H1 (cell line): Measurements from ENCODE around the gene MCAT. TPM values are rescaled to one million over a fixed set of nuclear protein-coding genes. Genes with fewer than 3 reads are reported as not detected.

Experiments used
- CTCF ChIA-PET: fragments of 300-600 bp; sonication (Branson Sonifier 250); formaldehyde crosslinking; loops from one replicate; lab custom pipeline; 2021; ENCODE audit not compliant: partially characterized antibody; lab: Charles Lee
- POLR2A ChIA-PET: fragments of 300-600 bp; sonication (Branson Sonifier 250); formaldehyde crosslinking; loops from one replicate; lab custom pipeline; 2021; ENCODE audit warnings: inconsistent platforms; ENCODE audit not compliant: partially characterized antibody; lab: Charles Lee
- DNase-seq, 2 experiments: peaks; one replicate each; pipeline versions ENCODE4 v3.0.0 to v3.0.0-alpha.2; 2010 to 2022; ENCODE audit warnings: low spot score in 2 of 2, low read depth in 1 of 2, mixed read lengths in 1 of 2
- FAIRE-seq: peaks from 2 replicates; lab custom pipeline; 2011; peaks lifted over from hg19 to GRCh38; lab: Jason Lieb, UNC
- H2AFZ ChIP-seq: 2 replicates; pipeline ENCODE4 v1.8.1; 2012; ENCODE audit warnings: low read length, inconsistent platforms
- H2AK5ac ChIP-seq: 2 replicates; pipeline ENCODE4 v1.6.1; 2013; ENCODE audit warnings: low read depth, low read length
- H2BK120ac ChIP-seq: replicated peaks from 2 replicates; pipeline ENCODE3; 2013; ENCODE audit warnings: low read depth, low read length, inconsistent platforms
- H2BK12ac ChIP-seq: 2 replicates; pipeline ENCODE4 v1.6.1; 2013; ENCODE audit warnings: low read depth, low read length
- H2BK15ac ChIP-seq: 2 replicates; pipeline ENCODE4 v1.6.1; 2013; ENCODE audit warnings: low read length
- H2BK20ac ChIP-seq: 2 replicates; pipeline ENCODE4 v1.6.1; 2013; ENCODE audit warnings: low read length
- H2BK5ac ChIP-seq: 2 replicates; pipeline ENCODE4 v1.6.1; 2013; ENCODE audit warnings: low read depth, low read length
- H3K14ac ChIP-seq: 2 replicates; pipeline ENCODE4 v1.6.1; 2013; ENCODE audit warnings: inconsistent platforms; ENCODE audit not compliant: insufficient read length
- H3K18ac ChIP-seq: 2 replicates; pipeline ENCODE4 v1.6.1; 2013; ENCODE audit warnings: low read length; ENCODE audit errors: extremely low read depth
- H3K23ac ChIP-seq: 2 replicates; pipeline ENCODE4 v1.6.1; 2013; ENCODE audit warnings: inconsistent platforms; ENCODE audit not compliant: insufficient read length
- H3K23me2 ChIP-seq: 2 replicates; pipeline ENCODE4 v1.6.1; 2013; ENCODE audit warnings: low read depth, low read length
- H3K27ac ChIP-seq: 2 replicates; pipeline ENCODE4 v1.6.1; 2011; ENCODE audit warnings: low read depth, low read length, inconsistent platforms
- H3K27me3 ChIP-seq, 4 experiments: replicated peaks in 1 of 4; 1 replicate in 1 of 4; 2 replicates in 3 of 4; pipeline versions ENCODE4 v1.6.1 to v1.8.1; 2011 to 2013; ENCODE audit warnings: low read length in 3 of 4, mild to moderate bottlenecking in 3 of 4, inconsistent platforms in 2 of 4, mixed read lengths in 2 of 4, moderate library complexity in 1 of 4; ENCODE audit not compliant: control insufficient read depth in 3 of 4, insufficient read depth in 3 of 4; ENCODE audit errors: extremely low read depth in 1 of 4
- H3K36me3 ChIP-seq, 4 experiments: 2 replicates each; pipeline versions ENCODE4 v1.6.1 to v1.8.1; 2011 to 2013; ENCODE audit warnings: mild to moderate bottlenecking in 4 of 4, low read length in 3 of 4, moderate library complexity in 2 of 4, control low read depth in 1 of 4, inconsistent platforms in 1 of 4; ENCODE audit not compliant: insufficient read depth in 4 of 4, control insufficient read depth in 2 of 4
- H3K4ac ChIP-seq: replicated peaks from 2 replicates; pipeline ENCODE3; 2013; ENCODE audit warnings: low read length, low read depth, mixed read lengths, inconsistent platforms; ENCODE audit not compliant: insufficient read length
- H3K4me1 ChIP-seq, 4 experiments: replicated peaks in 1 of 4; 1 replicate in 1 of 4; 2 replicates in 3 of 4; pipeline versions ENCODE4 v1.6.1 to v1.8.1; 2011 to 2013; ENCODE audit warnings: low read length in 3 of 4, inconsistent platforms in 2 of 4, mixed read lengths in 1 of 4; ENCODE audit not compliant: insufficient read depth in 4 of 4, control insufficient read depth in 3 of 4
- H3K4me2 ChIP-seq, 2 experiments: 2 replicates each; pipeline versions ENCODE4 v1.6.1 to v1.8.1; 2011 to 2013; ENCODE audit warnings: low read depth in 2 of 2, low read length in 2 of 2, control low read depth in 1 of 2, inconsistent platforms in 1 of 2, mild to moderate bottlenecking in 1 of 2; ENCODE audit not compliant: insufficient read depth in 1 of 2
- H3K4me3 ChIP-seq, 4 experiments: fragments of 200-600, 300-600 bp in 1 of 4; sonication (generic), shearing (Covaris generic), sonication (Bioruptor Twin) in 1 of 4; 2 replicates each; pipeline versions ENCODE4 v1.5.1 to v1.8.1; 2011 to 2016; ENCODE audit warnings: low read length in 4 of 4, low read depth in 3 of 4, control low read depth in 2 of 4, inconsistent platforms in 2 of 4, mild to moderate bottlenecking in 2 of 4, mixed read lengths in 1 of 4, moderate library complexity in 1 of 4; ENCODE audit not compliant: insufficient read depth in 2 of 4; ENCODE audit errors: extremely low read depth in 1 of 4
- H3K56ac ChIP-seq: replicated peaks from 2 replicates; pipeline ENCODE3; 2013; ENCODE audit warnings: low read depth, mild to moderate bottlenecking, mixed read lengths, low read length, inconsistent platforms; ENCODE audit not compliant: insufficient read length
- H3K79me1 ChIP-seq: 2 replicates; pipeline ENCODE4 v1.6.1; 2013; ENCODE audit warnings: low read depth, low read length, control low read depth
- H3K79me2 ChIP-seq, 2 experiments: 2 replicates each; pipeline versions ENCODE4 v1.6.1 to v1.8.1; 2012 to 2013; ENCODE audit warnings: low read length in 2 of 2, mild to moderate bottlenecking in 2 of 2, inconsistent platforms in 1 of 2; ENCODE audit not compliant: insufficient read depth in 2 of 2, control insufficient read depth in 1 of 2
- H3K9ac ChIP-seq, 4 experiments: replicated peaks in 1 of 4; 1 replicate in 1 of 4; 2 replicates in 3 of 4; pipeline versions ENCODE4 v1.6.1 to v1.8.1; 2011 to 2013; ENCODE audit warnings: low read depth in 3 of 4, low read length in 3 of 4, control low read depth in 2 of 4, mild to moderate bottlenecking in 2 of 4, moderate library complexity in 2 of 4, inconsistent platforms in 1 of 4; ENCODE audit errors: extremely low read depth in 1 of 4
- H3K9me3 ChIP-seq, 2 experiments: 2 replicates each; pipeline versions ENCODE4 v1.6.1 to v1.8.1; 2012 to 2013; ENCODE audit warnings: mild to moderate bottlenecking in 2 of 2, moderate library complexity in 2 of 2, control low read depth in 1 of 2, inconsistent platforms in 1 of 2, low read depth in 1 of 2, low read length in 1 of 2, mixed read lengths in 1 of 2; ENCODE audit not compliant: insufficient read depth in 2 of 2
- H4K20me1 ChIP-seq, 2 experiments: replicated peaks in 1 of 2; 2 replicates each; pipeline versions ENCODE3 to v1.8.1; 2011 to 2013; ENCODE audit warnings: inconsistent platforms in 2 of 2, low read length in 2 of 2, mild to moderate bottlenecking in 1 of 2; ENCODE audit not compliant: insufficient read depth in 2 of 2, control insufficient read depth in 1 of 2
- H4K5ac ChIP-seq: 2 replicates; pipeline ENCODE4 v1.6.1; 2013; ENCODE audit warnings: low read length, low read depth, mixed read lengths, inconsistent platforms; ENCODE audit not compliant: insufficient read length
- H4K8ac ChIP-seq: 2 replicates; pipeline ENCODE4 v1.8.0; 2013; ENCODE audit warnings: mild to moderate bottlenecking, moderate library complexity, low read length, inconsistent platforms; ENCODE audit not compliant: insufficient read depth; ENCODE audit errors: extremely low read depth
- H4K91ac ChIP-seq: replicated peaks from 2 replicates; pipeline ENCODE3; 2013; ENCODE audit warnings: low read length, mixed read lengths, inconsistent platforms; ENCODE audit not compliant: insufficient read length
- EGR1 ChIP-seq: IDR thresholded peaks from 2 replicates; pipeline ENCODE4 v1.6.1; 2011; ENCODE audit warnings: low read depth, low read length, borderline replicate concordance
- POLR2A ChIP-seq, 2 experiments: IDR thresholded peaks; 1 replicate in 1 of 2; 2 replicates in 1 of 2; pipeline ENCODE4 v1.6.1; 2011; ENCODE audit warnings: low read depth in 2 of 2, low read length in 2 of 2, mild to moderate bottlenecking in 2 of 2; ENCODE audit errors: control extremely low read depth in 1 of 2
- RAD21 ChIP-seq, 2 experiments: IDR thresholded peaks in 1 of 2; conservative IDR thresholded peaks in 1 of 2; 2 replicates each; pipeline ENCODE4 v1.6.1; 2011; ENCODE audit warnings: low read depth in 2 of 2, low read length in 2 of 2, improper control_type of control experiment in 1 of 2, inconsistent platforms in 1 of 2, mild to moderate bottlenecking in 1 of 2, moderate library complexity in 1 of 2
- WGBS, 2 experiments: shearing (Covaris generic) in 1 of 2; methylation state at CpG; one replicate each; pipeline versions ENCODE4 v1.1.6 to v1.1.7; 2013 to 2015; ENCODE audit warnings: low lambda C conversion rate in 2 of 2, mixed read lengths in 2 of 2, inconsistent platforms in 1 of 2, low coverage in 1 of 2, missing lambda C conversion rate in 1 of 2; ENCODE audit not compliant: insufficient replicate concordance in 2 of 2, insufficient coverage in 1 of 2, insufficient read length in 1 of 2; ENCODE audit errors: extremely low coverage in 1 of 2, missing lambda C conversion rate in 1 of 2; 5-methylcytosine and 5-hydroxymethylcytosine counted together
- polyA plus RNA-seq, 7 experiments: library from polyadenylated mRNA; depleted of rRNA in 3 of 7; stranded (reverse) in 5 of 7; unstranded in 2 of 7; fragments of >200 nt in 5 of 7; fragments of 200-250 nt in 2 of 7; gene quantifications; 1 replicate in 5 of 7; 2 replicates in 1 of 7; 4 replicates in 1 of 7; pipeline versions ENCODE4 v1.2.1 to v1.2.3, GENCODE V29; 2011 to 2013; ENCODE audit warnings: missing spikeins in 2 of 7, mixed read lengths in 2 of 7
- total RNA-seq: library from RNA; stranded (reverse); fragmentation: NEBNext Ultra II Directional; extraction: Animal tissue kit (Norgen Biotek cat#: 25700); gene quantifications from 2 replicates; pipeline ENCODE4 v1.2.1, GENCODE V29; 2021

Gene MCAT
- total and polyA plus RNA-seq, 2 of the 8 experiments (the other 6 are each of a cell fraction or from before 2014, with no cell fraction given), result 15.8 to 17.4 TPM

- Histone ChIP-seq H3K14ac (no peak overlapping the region), H3K79me1 (no peaks in the 10 kb centered on the region), H4K91ac (no peak overlapping the region), H2BK120ac (no peak overlapping the region), H3K79me2 (no peaks in the 10 kb centered on the region), H2BK12ac (no peak overlapping the region), H2BK20ac (no peak overlapping the region), H3K23ac (no peak overlapping the region), H3K27me3 (no peaks in the 10 kb centered on the region), H2AFZ (no peak overlapping the region), H3K18ac (no peak overlapping the region), H3K4me3 (no peak overlapping the region), H3K9ac (no peak overlapping the region), H3K56ac (no peak overlapping the region), H3K4me1 (no peaks in the 10 kb centered on the region), H3K36me3 (peaks cover 11 to 27% (median 20%) of the 10 kb centered on the region in 4 experiments), H2BK5ac (no peak overlapping the region), H2BK15ac (no peak overlapping the region), H4K5ac (no peak overlapping the region), H2AK5ac (no peak overlapping the region), H3K4me2 (no peak overlapping the region), H3K23me2 (no peaks in the 10 kb centered on the region), H4K20me1 (peaks cover 3 to 5% of the 10 kb centered on the region in 2 experiments), H4K8ac (no peak overlapping the region), H3K4ac (no peak overlapping the region), H3K27ac (no peak overlapping the region), H3K9me3 (no peaks in the 10 kb centered on the region)
- WGBS, 2 experiments, result 85% methylated on average over 22 of the region's 23 CpGs; no CpG with 5 or more reads in 1 of the 2 experiments
- FAIRE-seq (no peak), DNase-seq (no peak)
- TF ChIP-seq RAD21 (IDR thresholded peaks at IDR 0.05 in 1 of 2, conservative IDR thresholded peaks at IDR 0.05 in 1 of 2; ENCODE audit: low read depth in 2 of 2, low read length in 2 of 2) (0 out of 4 replicates have a peak, but pooled peaks of 1 of the 2 experiments have one; percentile 20), POLR2A (IDR thresholded peaks at IDR 0.05; ENCODE audit: control extremely low read depth in 1 of 2, low read depth in 2 of 2, low read length in 2 of 2) (no peak), EGR1 (no peak)
- CTCF ChIA-PET, result interaction anchor here (0.8 to 4.1 kb wide), 3 partner anchors 18 to 66 kb away, joined by 3 to 17 read pairs (median 5); no protein-coding TSS in a partner anchor
- POLR2A ChIA-PET, result interaction anchor here (0.6 to 4.7 kb wide), 7 partner anchors 10 to 674 kb away, joined by 3 to 29 read pairs (median 4); no protein-coding TSS in a partner anchor
Observed at GRCh38 chr22:43166132-43166930, 23.1 kb upstream of the MCAT start.
